ES-I3 (cell line): ENCODE data around the gene HS3ST4.

ENCODE experiments used
- H3K36me3 ChIP-seq: 2 replicates; pipeline ENCODE4 v1.6.1; 2013; ENCODE audit warnings: mild to moderate bottlenecking, low read length, control low read depth, moderate library complexity; ENCODE audit not compliant: insufficient read depth
- H3K4me1 ChIP-seq: 2 replicates; pipeline ENCODE4 v1.6.1; 2013; ENCODE audit warnings: mild to moderate bottlenecking, control low read depth, low read length; ENCODE audit not compliant: insufficient read depth
- H3K9ac ChIP-seq: 2 replicates; pipeline ENCODE4 v1.6.1; 2013; ENCODE audit warnings: low read depth, mild to moderate bottlenecking, low read length, moderate library complexity
- H3K9me3 ChIP-seq: 2 replicates; pipeline ENCODE4 v1.6.1; 2013; ENCODE audit warnings: mild to moderate bottlenecking, low read length, moderate library complexity; ENCODE audit not compliant: control insufficient read depth, insufficient read depth

Gene HS3ST4

DNA sequence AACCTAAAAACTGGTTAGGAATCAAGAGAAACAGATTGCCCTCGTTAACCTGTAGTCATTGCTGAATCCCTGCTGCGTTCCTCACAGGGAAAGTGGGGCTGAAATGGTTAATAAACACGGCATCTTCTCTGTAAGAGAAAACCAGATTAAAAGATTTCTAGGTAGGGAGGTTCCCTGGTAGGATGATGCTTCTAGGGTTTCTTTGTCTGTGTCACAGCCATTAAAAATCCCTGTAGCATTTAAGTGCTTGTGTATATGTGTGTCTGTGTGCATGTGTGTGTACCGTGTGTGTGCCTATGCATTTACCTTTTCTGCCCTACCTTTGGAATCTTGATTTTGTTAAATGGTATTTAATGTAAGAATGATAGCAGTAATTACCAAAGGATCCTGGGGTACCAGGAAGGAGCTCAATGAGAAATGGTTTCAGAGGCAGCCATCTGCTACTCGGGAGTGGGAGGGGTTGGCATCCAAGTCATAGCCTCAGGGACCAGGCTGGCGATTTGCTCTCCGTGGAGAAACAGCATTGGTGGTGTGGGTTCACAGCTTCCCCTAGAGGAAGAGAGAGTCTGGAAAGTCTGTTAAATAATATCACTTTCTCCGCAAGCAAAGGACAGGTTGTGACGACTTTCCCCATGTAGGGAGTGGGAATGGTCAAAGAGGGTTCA, 177.1 kb downstream of the HS3ST4 start:
- peaks cover 4% of the 10 kb centered on the region for H3K9me3 ChIP-seq
- no peak overlapping the region for H3K9ac ChIP-seq
- peaks cover 8% of the 10 kb centered on the region for H3K4me1 ChIP-seq
- no peaks in the 10 kb centered on the region for H3K36me3 ChIP-seq

DNA sequence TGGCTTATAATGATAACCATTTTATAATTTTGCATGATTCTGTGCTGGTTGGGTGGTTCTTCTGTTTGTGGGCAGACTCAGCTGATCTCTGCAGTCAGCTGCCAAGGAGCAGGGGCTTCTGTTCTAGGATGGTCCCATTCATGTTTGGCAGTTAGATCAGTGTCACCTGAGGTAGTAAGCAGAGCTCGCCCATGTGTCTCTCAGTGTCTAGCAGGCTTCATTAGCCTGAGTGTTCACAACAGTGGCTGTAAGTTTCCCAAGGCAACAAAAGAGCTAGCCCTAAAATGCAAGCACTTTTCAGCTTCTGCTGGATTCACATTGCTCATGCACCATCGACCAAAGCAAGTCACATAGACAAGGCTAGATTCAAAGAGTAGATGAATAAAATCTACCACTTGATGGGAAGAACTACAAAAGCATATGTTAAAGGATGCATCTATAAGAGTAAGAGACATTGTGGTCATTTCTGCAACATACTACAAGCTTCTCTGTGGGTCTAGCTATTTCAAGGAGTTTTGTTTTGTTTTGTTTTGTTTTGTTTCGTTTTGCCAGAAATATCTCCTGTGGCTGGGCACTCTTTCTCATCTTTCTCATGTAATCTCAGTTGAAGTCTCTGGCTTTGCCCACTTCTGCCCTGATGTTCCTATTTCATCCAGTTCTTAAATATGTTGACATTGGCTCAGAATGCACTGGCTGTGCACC, 180.8 kb downstream of the HS3ST4 start:
- H3K9me3 ChIP-seq = no peaks in the 10 kb centered on the region
- H3K36me3 ChIP-seq = no peaks in the 10 kb centered on the region
- H3K4me1 ChIP-seq = peaks cover 8% of the 10 kb centered on the region
- no peak overlapping the region for H3K9ac ChIP-seq

GRCh38 chr16:25874196-25874595, 182.4 kb downstream of the HS3ST4 start:
- no peak overlapping the region for H3K9ac ChIP-seq
- no peaks in the 10 kb centered on the region for H3K9me3 ChIP-seq
- H3K4me1 ChIP-seq = no peaks in the 10 kb centered on the region
- H3K36me3 ChIP-seq = no peaks in the 10 kb centered on the region

- Histone ChIP-seq H3K36me3 (no peaks in the 10 kb centered on the region), H3K4me1 (no peaks in the 10 kb centered on the region), H3K9ac (no peak overlapping the region), H3K9me3 (no peaks in the 10 kb centered on the region)
Measured at GRCh38 chr16:25875956-25876598, 184.3 kb downstream of the HS3ST4 start.

- H3K9ac ChIP-seq = no peak overlapping the region
- H3K9me3 ChIP-seq = no peaks in the 10 kb centered on the region
- no peaks in the 10 kb centered on the region for H3K36me3 ChIP-seq
- no peaks in the 10 kb centered on the region for H3K4me1 ChIP-seq
Measured at GRCh38 chr16:25877103-25877502, 185.3 kb downstream of the HS3ST4 start.

GRCh38 chr16:25886598-25886997, 194.8 kb downstream of the HS3ST4 start:
- Histone ChIP-seq H3K9ac (no peak overlapping the region), H3K9me3 (no peaks in the 10 kb centered on the region)

DNA sequence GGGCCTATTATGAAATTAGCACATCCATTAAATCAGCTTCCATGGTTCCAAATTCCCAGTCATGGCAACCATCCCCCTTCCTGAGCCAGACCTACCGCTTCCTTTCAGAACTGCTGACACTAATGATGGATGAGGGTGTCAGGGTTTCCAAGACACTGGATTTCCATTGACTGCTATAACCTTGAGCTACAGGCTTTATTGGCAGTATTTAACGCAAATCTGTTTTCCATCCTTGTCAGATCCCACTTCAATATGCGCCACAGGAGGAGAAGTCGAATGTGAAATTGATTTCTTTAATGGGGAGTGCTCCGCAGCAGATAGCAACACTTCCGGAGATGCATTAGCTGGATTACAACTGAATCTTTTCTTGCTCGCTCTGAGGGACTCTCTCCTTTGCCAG, 197.1 kb downstream of the HS3ST4 start:
- Histone ChIP-seq H3K36me3 (no peaks in the 10 kb centered on the region), H3K9ac (no peak overlapping the region), H3K4me1 (peaks cover 8% of the 10 kb centered on the region), H3K9me3 (no peaks in the 10 kb centered on the region)

More at GRCh38 chr16:25886598-25886997, 194.8 kb downstream of the HS3ST4 start:
- Histone ChIP-seq H3K36me3 (no peaks in the 10 kb centered on the region), H3K4me1 (peaks cover 8% of the 10 kb centered on the region)

DNA sequence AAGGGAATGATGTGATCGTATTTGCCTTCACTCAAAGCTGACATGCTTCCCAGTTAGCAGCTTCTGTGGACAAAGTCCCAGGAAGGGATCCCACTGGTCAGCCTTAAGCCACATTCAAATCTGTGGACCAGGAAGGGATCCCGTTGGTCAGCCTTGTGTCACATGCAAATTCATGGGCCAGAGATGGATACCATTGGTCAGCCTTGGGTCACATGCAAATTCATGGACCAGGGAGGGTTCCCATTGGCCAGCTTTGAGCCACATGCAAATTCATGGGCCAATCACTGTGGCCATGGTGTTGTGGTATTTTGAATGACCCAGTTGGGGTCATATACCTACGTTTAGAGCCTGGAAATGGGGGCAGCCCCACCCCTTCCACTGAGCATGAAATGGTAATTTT, 201.6 kb downstream of the HS3ST4 start:
- no peak overlapping the region for H3K9ac ChIP-seq

DNA sequence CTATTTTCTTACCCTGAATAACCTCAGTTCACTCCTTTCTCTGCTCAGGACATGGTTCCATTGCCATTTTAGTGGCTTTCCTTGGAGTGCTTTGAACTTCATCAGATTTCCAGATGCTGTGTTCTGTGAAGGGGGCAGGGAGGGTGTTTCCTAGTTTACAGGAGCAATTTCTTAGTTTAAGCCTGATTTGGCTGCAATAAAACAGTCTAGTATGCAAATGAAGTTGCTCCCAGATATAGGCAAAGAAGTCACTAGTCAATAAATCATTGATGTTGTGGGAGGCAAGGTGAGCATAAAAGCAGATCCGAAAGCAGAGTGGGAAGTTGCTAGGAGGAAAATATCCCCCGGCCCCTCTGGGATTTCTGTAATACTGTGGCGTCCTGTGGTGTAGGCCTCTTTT, 202.3 kb downstream of the HS3ST4 start:
- H3K9ac ChIP-seq = no peak overlapping the region
- H3K4me1 ChIP-seq = peaks cover 4% of the 10 kb centered on the region; the same call in 1 of the 2 replicates
- H3K36me3 ChIP-seq = no peaks in the 10 kb centered on the region

More for the DNA sequence above, 201.6 kb downstream of the HS3ST4 start:
- Histone ChIP-seq H3K36me3 (no peaks in the 10 kb centered on the region), H3K9me3 (no peaks in the 10 kb centered on the region), H3K4me1 (peaks cover 4% of the 10 kb centered on the region; the same call in 1 of the 2 replicates)

DNA sequence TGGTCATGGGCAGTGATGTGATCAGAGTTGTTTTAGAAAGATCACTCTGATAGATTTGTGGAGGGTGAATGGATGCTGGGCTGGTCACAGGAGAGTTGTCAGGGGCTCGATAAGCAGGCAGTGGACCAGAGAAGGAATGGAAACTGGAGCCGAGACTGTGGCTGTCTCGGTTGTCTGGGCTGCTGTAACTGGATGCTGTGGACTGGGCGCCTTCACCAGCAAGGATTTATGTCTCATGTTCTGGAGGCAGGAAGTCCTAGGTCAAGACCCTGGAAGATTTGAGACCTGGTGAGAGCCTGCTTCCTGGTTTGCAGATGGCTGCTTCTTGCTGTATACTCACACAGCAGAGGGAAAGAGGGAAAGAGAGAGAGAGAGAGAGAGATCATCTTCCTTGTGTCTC, 203.6 kb downstream of the HS3ST4 start:
- Histone ChIP-seq H3K4me1 (peaks cover 4% of the 10 kb centered on the region; the same call in 1 of the 2 replicates), H3K9ac (no peak overlapping the region), H3K9me3 (no peaks in the 10 kb centered on the region), H3K36me3 (no peaks in the 10 kb centered on the region)

More for the DNA sequence above, 202.3 kb downstream of the HS3ST4 start:
- no peaks in the 10 kb centered on the region for H3K9me3 ChIP-seq

- Histone ChIP-seq H3K9ac (no peak overlapping the region), H3K9me3 (no peaks in the 10 kb centered on the region), H3K4me1 (peaks cover 4% of the 10 kb centered on the region; the same call in 1 of the 2 replicates), H3K36me3 (no peaks in the 10 kb centered on the region)
Measured at GRCh38 chr16:25896411-25896810, 204.7 kb downstream of the HS3ST4 start.

DNA sequence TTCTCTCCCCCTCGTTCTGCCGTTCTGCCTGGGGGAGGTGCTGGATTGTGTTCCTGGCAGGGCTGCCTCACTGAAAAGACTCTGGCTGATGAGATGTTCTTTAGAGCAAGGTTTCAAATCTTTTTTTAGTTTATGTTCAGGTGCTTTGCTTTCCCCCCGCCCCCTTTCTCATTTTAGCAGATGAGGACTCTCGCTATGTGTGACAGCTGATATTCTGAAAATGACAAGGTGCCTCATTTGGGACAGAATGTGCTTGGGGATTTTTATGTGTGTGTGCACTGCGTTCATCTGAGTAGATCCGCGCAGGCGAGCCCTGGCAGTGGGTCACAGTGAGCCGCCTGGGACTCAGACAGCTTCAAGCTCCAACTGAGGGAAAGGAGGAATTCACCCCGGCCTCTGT, 205.9 kb downstream of the HS3ST4 start:
- H3K4me1 ChIP-seq = peaks cover 4% of the 10 kb centered on the region; the same call in 1 of the 2 replicates
- H3K9me3 ChIP-seq = no peaks in the 10 kb centered on the region
- H3K36me3 ChIP-seq = no peaks in the 10 kb centered on the region
- H3K9ac ChIP-seq = no peak overlapping the region

DNA sequence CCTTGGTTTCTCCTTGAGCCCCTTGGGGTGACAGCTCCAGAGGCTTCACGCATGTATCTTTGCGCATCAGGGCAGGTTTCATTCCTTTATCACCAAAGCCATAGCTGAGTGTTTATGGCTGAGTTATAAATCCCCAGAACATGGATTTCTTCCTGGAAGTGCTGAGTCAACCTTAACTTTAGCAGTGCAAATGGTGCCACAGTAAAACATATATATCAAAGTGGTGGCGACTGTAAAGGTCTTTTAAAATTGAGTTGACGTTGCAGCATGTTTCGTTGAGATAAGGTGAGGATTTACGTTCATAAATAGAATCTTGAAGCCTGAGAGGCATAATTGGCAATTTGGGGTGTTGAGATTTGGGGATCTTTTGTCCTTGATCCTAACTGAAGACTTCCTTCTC, 214.1 kb downstream of the HS3ST4 start:
- no peaks in the 10 kb centered on the region for H3K4me1 ChIP-seq
- no peak overlapping the region for H3K9ac ChIP-seq
- H3K36me3 ChIP-seq = no peaks in the 10 kb centered on the region
- H3K9me3 ChIP-seq = no peaks in the 10 kb centered on the region

GRCh38 chr16:25910971-25911370, 219.2 kb downstream of the HS3ST4 start:
- no peaks in the 10 kb centered on the region for H3K9me3 ChIP-seq
- H3K36me3 ChIP-seq = no peaks in the 10 kb centered on the region
- H3K9ac ChIP-seq = no peak overlapping the region
- H3K4me1 ChIP-seq = peaks cover 9% of the 10 kb centered on the region; the same call in 1 of the 2 replicates
